LoVo (cell line): ENCODE data around the gene GPR152.

Experiments used
- DNase-seq: peaks from one replicate; pipeline ENCODE4 v3.0.0-alpha.2; 2016; ENCODE audit warnings: low spot score

Gene GPR152

DNA sequence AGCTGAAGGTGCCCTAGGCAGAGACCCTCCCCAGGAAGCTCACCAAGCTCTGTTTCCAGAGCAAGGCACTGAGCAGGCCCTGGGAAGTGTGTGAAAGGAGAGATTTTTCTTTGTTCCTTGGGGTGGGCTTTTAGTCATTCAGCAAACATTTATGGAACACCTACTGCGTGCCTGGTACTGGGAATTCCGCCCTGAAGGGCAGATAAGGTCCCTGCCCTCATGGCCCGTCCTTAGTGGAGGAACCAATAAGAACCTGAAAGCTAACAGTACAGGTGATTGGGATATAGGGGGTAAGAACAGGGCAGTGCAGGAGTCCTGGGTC is 12.6 kb upstream of the GPR152 start:
- peak; percentile 43 for DNase-seq

DNA sequence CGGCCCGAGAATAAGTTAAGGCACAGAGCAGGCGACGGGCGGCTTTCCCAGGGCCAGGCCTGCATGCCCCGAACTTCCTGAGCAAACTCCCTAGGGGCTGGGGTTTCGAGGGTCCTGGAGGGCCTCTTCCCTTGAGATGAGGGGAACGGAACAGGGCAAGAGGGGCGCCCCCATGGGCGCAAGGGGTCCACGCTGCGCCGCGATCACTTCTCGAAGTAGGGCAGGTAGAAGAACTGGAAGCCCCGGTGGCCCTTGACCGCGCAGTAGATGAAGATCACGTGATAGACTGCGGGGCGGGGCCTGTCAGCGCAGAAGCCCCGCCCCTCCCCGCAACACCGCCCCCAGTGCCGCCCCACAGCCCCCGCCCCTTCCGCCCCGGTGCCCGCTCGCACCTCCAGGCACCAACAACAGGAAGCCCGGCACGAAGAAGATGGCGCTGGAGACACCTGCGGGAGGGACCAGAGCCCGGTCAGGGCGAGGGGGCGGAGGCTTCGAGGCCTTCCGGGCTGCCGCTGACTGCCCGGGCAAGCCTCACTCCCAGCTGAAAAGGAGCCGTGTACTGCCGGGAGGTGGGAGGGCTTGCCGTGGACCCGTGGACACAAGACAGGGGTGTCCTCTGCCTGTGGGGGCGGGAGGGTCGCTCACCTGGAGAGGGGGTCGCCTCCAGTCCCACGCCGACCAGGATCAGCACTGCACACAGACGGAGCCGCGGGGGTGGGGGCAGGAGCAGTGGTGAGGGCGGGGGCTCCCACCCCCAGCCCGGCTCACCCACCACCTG is 12.1 kb upstream of the GPR152 start:
- DNase-seq = peak; percentile 95

DNA sequence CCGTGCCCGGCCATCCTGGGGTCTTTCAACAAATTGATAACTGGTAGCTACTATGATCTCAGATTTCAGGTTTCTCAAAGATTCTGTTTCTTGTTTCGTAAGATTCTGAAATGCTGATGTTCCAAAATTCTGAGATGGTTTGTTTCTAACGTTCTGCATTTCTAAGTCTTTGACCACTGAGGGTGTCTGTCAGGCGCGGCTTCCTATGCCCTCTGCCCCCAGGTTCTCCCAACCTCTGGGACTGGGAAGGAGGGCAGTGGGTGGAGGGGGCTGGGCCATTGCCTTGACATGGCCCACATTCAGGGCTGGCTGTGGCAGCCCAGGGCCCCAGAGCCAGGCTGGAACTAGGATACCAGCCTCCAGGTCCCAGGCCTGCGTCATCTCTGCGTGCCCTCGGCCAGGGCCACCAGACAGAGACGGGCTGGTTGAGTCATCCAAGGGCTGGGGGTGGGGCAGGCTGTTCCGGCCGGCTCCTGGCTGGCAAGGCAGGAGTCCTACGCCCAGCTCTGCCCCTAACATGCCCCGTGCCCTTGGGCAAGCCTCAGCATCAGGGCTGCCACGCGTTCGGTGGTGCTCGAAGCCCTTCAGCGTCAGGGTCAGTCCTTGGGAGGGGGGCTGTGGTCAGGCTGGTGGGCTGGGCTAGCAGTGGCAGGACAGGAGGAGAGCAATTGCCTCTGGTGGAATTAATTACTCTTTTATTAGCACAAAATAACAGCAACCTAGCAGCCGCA is 11.3 kb upstream of the GPR152 start:
- peak; percentile 89 for DNase-seq

DNA sequence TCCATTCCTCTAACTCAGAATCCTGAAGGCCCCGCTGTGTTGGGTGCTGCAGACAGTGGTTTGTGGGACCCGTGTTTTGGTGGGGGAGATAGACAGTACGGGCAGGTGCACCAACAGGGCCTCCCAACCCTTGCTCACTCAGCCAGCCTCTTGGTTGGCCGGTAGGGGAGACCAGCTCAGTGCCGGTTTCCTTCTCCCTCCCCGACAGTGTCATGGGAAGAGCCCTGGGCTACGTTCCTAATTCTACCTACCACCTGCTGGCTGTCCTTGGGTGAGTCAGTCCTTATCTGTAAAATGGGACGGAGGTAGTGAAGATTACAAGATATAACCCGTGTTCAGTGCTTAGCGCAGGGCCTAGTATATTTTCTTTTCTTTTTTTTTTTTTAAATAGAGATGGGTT is 10.7 kb upstream of the GPR152 start:
- no peak for DNase-seq

DNA sequence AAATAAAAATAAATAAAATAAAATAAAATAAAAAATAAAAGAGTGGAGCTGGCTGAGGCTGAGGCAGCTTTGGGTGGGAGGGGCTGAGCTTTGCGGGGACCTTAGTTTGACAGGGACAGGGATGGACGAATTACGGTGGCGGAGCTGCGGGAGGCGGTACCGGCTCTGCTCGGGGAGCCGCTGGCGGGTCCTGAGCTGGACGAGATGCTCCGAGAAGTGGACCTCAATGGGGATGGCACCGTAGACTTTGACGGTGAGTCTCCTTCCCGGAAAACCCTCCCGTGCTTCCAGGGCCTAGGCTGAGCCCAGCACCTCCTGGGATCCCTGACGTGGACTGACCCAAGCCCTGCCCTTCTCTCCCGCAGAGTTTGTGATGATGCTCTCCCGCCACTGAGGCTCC is 5.7 kb upstream of the GPR152 start:
- DNase-seq = no peak

DNA sequence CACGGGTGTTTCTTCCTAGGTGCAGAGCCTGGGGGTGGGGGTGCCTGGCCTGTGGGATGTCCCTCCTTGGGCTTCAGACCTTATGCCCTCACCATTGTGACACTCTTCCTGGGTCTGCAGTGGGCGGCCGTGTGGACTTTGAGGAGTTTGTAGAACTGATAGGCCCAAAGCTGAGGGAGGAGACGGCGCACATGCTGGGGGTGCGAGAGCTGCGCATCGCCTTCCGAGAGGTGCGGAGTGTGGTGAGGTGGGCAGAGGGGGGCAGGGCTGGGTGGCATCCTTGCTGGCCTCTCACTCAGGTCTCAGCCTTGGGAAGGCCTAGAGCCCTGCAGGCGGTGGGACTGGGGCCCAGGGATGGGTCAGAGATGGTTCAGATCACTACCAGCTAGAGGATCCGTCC is 4.9 kb upstream of the GPR152 start:
- no peak for DNase-seq

DNA sequence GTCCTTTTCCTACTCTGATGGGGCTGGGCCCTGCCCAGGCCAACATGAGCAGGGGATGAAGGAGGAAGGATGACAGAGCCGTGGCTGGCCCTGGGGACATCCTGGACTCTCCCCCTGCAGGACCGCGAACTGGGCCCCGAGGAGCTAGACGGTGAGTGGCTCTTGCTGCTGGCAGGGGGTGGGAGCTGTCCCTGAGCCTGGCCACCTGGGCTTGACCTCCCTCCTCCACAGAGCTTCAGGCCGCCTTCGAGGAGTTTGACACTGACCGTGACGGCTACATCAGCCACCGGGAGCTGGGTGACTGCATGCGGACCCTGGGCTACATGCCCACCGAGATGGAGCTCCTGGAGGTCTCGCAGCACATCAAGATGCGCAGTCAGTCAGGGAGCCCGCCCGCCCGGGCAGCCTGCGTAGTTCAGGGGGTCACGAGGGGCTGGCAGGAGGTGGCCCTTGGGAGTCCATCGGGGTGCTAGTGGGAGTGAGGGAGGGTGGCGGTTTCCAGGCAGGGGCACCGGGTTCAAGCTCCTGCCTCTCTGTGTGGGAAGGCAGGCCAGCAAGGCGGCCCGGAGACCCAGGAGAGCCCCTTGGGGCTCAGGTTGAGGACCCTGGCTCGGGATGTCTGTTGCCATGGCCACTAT is 3.7 kb upstream of the GPR152 start:
- DNase-seq = no peak

DNA sequence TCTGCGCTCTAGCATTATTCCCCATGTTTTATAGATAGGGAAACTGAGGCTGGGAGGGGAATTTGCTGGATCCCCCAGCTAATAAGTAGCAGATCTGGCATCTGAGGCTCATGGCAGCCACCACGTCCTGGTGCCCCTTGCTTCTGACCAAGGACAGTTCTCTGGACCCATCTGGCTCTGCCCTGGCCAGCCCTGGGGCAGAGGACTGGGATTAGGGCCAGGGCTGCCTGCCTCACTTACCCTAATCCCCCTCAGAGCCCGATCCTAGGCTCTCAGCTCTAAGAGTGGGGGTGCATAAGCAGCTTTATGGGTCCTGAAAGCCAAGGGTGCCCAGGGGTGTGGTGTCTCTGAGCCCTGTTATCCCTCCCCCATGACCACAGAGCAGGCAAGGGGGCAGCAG is 2.5 kb upstream of the GPR152 start, which contains the start of gene CABP4:
Gene CABP4 (plus strand): TSS at position 301 of the 400 bp plus-strand sequence. CDS start 70 bp downstream, at position 371.
- DNase-seq = no peak

DNA sequence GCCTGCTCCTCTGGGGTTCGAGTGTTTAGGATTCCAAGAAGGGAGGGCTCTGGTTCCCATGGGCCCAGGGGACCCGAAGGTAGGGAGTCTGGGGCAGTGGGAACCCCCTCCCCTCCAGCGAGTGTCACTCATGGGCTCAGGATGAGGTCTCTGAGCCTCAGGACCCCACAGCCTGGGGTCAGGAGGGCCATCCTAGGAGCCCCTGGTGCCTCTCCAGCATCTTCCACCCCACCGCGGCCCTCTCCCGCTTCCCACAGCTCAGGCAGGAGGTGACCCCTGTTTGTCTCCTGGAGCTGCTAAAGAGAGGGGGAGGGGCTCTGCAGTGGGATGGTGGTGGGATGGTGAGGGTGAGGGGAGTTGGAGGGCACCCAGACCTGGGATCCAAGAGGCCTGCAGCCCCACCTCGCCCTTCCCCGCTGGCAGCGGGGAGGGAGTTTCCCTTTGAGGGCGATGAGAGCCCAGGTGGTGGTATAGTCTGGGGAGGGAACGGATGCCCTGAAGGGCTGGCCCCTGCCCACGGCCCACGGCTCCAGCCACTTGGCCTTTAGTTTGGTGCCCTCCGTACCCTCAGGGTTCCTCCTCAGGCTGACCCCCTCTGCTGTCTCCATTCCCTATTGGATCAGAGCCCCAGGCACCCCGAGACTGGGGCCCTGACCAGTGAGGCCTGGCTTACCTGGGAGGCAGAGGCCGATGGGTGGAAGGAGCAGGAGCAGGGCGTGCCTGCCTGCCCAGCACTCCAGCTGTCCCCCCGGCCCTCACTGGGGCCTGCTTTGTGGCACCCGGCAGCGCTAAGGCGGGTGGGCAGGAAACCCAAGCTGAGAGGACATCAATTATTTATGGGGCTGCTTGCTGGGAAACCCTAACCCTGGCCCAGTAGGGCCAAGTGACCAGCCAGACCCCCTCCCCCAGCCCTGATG is 1.5 kb upstream of the GPR152 start:
- no peak for DNase-seq

DNA sequence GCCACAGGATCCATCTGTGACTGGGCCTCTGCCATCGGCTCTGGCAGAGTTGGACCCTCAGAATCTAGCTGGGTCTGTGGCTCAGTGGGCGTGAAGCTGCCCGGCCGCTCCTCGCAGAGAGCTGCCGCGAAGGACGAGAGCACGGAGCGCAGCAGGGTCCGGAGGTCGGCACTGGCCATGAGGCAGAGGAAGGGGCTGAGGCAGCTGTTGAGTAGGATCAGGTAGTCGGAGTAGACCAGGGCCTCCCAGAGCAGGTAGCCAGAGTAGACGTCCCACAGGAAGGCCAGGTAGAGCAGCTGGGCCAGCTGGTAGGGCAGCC is 912 bp downstream of the GPR152 start:
- DNase-seq = no peak

DNA sequence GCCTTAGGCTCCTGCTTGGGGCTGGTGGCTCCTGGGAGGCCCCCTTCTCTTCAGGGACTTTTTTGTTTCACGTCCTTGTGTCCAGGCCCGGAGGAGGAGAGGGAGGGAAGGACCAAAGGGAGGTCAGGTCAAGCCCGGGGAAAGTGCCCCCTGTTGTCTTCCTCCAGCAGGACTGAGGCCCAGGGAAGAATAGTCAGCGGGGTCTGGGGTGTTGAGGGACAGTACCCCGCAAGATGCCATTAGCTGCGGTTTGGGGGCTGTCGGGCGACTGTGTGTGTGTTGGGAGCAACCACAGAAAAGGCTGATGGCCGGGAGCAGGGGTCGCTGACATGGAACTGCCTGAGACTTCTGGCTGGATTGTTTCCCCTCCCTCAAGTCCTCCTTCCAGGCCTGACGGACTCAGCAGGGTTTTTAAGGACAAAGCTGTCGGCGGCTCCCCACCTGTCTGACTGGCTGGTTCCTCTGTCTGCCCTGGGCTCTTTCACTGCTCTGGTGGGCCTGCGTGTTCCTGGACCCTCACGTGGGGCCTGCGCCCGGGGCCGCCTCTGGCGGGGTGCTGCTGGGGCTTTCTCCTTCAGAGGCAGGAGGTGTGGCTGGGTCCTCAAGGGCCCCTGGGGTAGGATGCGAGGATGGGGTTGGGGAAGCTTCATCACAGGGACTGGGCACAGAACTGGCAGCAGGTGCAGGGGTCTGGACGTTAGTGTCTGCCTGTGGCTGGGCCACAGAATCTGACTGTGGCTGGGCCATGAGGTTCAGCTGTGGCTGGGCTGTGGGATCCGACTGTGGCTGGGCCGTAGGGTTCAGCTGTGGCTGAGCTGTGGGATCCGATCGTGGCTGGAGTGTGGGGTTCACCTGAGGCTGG is 1.5 kb downstream of the GPR152 start:
- no peak for DNase-seq

DNA sequence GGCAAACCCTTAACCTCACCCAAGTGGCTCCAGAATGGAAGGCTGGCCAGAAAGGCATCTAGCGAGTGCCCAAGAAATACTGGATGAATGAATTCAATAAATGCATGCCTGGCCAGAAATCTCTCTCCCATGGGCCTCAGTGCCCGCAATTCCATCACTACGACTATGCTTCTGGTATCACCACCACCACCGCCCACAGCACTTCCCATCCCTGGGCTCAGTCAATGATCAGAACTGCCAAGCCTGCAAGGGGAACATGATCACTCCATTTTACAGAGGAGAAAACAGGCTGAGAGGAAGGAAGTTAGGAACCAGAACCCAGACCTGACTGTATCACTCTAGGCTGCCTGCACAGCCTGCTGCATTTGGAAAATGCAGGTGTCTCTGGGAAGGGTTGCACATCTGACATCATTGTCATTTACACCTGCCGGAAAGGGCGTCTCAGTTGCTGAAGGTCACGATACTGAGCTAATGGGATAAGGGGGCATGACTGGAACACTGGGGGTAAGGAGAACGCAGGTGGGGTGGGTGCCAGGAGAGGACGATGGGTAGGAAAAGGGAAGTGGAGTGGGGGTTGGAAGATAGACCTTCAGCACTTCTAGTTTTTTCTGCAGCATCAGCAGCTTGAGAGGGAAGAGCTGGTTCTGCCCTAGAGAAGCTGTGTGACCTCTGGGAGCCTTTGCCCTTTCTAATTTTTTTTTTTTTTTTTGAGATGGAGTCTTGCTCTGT is 3.2 kb downstream of the GPR152 start:
- no peak for DNase-seq

DNA sequence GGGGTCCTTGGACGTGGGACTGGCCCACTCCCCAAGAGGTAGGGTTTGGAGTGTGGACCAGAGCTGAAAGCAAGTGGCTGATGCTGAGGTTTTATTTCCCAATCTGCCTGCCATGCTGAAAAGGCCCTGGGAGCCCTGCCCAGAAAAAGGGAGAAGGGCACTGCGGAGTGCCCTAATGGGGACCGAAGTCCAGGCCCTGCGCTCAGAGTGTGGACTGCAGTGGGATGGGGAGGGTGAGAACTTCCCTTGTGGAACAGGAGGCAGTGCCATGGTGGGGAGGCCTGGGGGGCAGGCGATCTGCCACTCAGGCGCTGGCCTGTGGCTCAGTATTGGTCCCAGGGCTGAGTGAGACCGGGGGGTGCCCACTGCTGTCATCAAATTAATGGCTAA is 4.3 kb downstream of the GPR152 start:
- no peak for DNase-seq

DNA sequence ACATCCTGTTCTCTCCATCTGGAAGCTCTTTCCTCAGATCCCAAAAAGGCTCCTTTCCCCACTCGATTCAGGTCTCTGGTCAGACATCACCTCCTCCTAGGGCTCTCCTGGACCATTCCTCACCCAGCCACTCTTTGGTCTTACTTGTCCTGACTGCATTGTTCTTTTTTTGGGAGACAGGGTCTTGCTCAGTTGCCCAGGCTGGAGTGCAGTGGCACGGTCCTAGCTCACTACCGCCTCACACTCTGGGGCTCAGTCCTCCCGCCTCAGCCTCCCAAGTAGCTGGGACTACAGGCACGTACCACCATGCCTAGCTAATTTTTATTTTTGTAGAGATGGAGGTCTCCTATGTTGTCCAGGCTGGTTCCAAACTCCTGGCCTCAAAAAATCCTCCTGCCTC is 7.0 kb downstream of the GPR152 start:
- DNase-seq = no peak

DNA sequence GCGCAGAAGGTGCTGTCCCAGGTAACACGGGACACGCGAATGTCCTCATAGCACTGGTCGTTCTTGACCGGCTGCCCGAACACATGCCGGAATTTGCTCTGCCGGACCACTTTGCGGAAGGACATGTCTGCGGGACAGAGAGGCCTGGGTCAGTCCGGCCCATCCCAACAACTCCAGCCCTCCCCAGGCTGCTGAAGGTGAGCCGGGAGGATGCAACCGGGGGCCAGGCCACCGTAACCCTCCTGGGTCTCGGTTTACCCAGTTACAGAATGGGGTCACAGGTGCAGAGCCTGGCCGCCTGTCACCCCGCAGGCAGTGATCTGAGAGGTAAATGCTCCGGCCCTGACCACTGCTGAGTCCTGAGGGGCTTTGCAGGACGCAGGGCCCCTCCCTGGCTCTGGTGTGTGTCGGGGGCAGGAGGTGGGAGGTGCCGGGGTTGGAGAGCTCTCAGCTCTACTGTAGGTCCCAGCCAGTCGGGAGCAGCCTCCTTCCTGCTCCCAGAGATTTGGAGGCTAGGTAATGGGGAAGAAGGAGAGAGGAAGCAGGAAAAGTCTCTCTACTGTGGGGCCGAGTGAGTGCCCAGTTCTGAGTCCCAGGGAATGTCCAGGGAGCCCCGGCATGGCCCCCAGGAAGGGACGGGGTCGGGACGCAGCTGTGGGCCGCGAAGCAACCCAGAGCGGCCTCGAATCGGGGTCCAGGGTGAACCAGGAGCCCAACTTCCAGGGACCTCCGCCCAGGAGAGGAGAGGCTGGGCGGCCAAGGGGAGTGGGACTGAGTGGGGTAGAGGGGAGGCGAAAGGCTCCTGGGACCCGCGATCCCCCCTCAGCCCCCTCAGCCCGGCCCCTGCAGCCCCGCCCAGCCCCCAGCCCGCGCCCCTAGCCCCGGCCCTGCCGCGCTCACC is 9.8 kb downstream of the GPR152 start:
- DNase-seq = no peak

DNA sequence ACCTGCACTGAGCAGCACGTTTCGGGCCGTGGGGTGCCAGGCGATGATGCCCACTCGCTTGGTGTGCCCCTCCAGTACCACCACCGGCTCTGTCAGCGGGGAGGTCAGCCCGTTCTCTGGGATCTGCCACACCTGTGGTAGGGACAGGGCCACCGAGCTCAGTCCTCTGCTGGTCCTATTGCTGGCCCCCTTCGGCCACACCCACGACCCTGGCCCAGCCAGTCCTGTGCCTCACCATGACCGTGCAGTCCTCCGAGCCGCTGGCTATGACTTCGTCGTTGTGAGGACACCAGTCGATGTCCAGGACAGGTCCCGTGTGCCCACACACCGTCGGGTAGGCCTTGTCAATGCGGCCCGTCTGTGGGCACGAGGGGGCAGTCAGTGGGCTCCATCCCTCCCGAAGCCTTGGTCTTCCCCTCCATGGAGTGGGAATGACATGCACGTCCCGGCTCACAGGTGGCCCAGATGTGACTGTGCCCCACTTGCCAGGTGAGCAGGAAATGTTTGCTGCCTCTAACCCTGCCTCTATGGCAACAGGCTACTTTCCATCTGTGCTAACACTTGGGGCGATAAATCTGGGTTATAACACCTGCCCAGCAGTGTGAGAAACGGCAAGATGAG is 10.7 kb downstream of the GPR152 start:
- no peak for DNase-seq

DNA sequence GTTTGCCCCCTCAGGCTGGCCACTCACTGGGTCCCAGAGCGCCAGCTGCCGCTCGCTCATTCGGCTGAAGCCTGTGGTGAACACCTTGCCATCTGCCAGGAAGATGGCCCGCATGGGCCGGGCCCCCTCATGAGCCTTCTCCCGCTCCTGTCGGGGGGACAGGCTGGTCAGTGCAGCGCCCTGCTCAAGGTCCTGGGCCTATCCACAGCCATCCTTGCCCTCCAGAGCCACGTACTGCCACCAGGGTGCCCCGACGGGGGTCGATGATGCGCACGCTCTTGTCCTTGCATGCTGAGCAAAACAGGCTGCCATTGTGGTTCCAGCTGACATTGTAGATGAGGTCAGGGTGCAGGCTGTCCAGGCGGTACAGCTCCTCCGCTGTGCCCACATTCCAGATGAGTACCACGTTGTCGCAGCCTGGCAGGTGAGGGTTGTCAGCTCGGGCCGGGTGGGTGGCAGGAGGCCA is 11.4 kb downstream of the GPR152 start:
- no peak for DNase-seq

DNA sequence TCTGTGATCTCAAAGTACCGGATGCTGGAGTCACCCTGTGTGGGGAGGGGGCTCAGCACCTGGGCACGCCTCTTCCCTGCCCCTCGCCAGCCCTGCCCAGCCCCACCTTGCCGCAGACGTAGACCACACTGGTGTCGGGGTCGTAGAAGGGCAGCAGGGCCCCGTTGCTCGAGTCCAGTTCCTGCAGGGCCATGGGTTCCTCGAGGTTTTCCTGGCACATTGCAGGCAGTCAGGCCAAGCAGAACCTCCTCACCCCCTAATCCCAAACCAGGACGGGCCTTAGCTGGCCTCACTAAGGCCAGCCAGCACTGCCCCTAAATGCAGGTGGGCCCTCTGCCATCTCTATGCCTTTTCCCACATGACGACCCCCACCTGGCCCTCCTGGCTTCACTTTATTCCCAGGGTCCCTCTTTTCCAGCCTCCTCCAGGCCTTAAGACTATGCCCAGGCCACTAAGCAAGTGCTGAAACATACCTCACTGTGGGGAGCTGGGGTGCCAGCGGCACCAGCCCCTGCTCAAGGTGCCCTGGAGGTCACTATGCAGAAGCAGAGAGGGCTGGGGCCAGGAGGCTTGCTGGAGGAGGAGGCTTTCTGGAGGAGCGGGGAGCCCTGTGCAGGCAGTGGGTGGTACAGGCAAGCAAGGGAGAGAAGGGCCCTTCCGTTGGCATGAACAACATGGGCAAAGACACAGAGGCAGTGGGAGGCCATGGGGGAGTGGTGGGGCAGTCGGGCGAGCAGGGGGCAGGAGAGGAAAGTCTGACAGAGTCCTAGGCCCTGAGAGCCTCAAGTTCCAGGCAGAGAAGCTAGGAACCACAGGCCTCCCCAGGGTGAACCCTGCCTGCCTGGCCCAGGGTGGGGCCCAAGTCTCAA is 12.1 kb downstream of the GPR152 start:
- no peak for DNase-seq
